ENCODE data around the gene SAE1. TPM values are rescaled to one million over a fixed set of nuclear protein-coding genes. Genes with fewer than 3 reads are reported as not detected.

Gene SAE1
- total and polyA plus RNA-seq, 2 of the 4 experiments (the other 2 are of a cell fraction) = 165 to 184 TPM

GRCh38 chr19:47146920-47147319 is 16.3 kb downstream of the SAE1 start:
- H3K14ac ChIP-seq (replicated peaks; ENCODE audit: low read depth, low read length) = no peak overlapping the region
- no peak overlapping the region for H3K4ac ChIP-seq (ENCODE audit: low read depth, low read length)
- DNase-seq = no peak
- H4K91ac ChIP-seq (ENCODE audit: insufficient read depth, low read depth, low read length) = no peak overlapping the region
- ATAC-seq (ENCODE audit: low read depth) = no peak
- no peaks in the 10 kb centered on the region for H3K9me3 ChIP-seq (ENCODE audit: control insufficient read depth, insufficient read depth, low read length)
- no TSS peak for BruUV-seq (replicated peaks)
- H3K9me1 ChIP-seq (ENCODE audit: insufficient read depth, low read length) = peaks cover 4% of the 10 kb centered on the region
- no peaks in the 10 kb centered on the region for H3K27me3 ChIP-seq (ENCODE audit: control insufficient read depth, insufficient read depth, low read length)
- dilution Hi-C loops (cut with HindIII; ENCODE audit: low sequenced_read_pairs, unreplicated experiment) = no loop called here
- H2AK5ac ChIP-seq (ENCODE audit: low read depth, low read length) = no peak overlapping the region
- no peak overlapping the region for H4K8ac ChIP-seq (ENCODE audit: low read depth in 2 of 2, low read length in 2 of 2)
- in situ Hi-C loops (cut with MboI; ENCODE audit: low sequenced_read_pairs) = loop anchor here (5.0 kb wide), 1 partner anchor 100 kb away; no protein-coding TSS in a partner anchor
- no peak overlapping the region for H2BK120ac ChIP-seq (ENCODE audit: low read depth, low read length)
- H2AK9ac ChIP-seq (replicated peaks; ENCODE audit: low read depth, low read length, poor library complexity) = no peak overlapping the region
- H3K9ac ChIP-seq (ENCODE audit: low read depth, low read length) = no peak overlapping the region
- no peak overlapping the region for H3K56ac ChIP-seq (ENCODE audit: extremely low read depth, insufficient read depth, low read length)
- H3K18ac ChIP-seq (ENCODE audit: low read depth, low read length) = no peak overlapping the region
- H2BK20ac ChIP-seq (ENCODE audit: low read depth, low read length) = no peak overlapping the region
- no peak overlapping the region for H3K4me2 ChIP-seq (ENCODE audit: low read depth, low read length)
- ChIA-PET POLR2A (ENCODE audit: unreplicated experiment) (no interaction called here), CTCF (no interaction called here)
- H2BK5ac ChIP-seq (ENCODE audit: low read depth, low read length, poor library complexity, severe bottlenecking) = no peak overlapping the region
- no CpG with 5 or more reads among the region's 2 CpGs for WGBS, 2 experiments (ENCODE audit: extremely low coverage in 2 of 2, insufficient read length in 1 of 2)
- no peak overlapping the region for H3K23ac ChIP-seq (ENCODE audit: low read depth, low read length)
- intact Hi-C loops (cut with micrococcal nuclease) = no loop called here
- H3K4me1 ChIP-seq (ENCODE audit: control insufficient read depth, insufficient read depth, low read length) = peaks cover 6% of the 10 kb centered on the region
- H3K27ac ChIP-seq (ENCODE audit: insufficient read depth, low read length) = no peak overlapping the region
- no peak overlapping the region for H3K4me3 ChIP-seq (ENCODE audit: insufficient read depth, low read depth, low read length)
- H4K20me1 ChIP-seq (ENCODE audit: insufficient read depth, low read length) = peaks cover 26% of the 10 kb centered on the region
- H2BK15ac ChIP-seq (ENCODE audit: low read depth, low read length) = no peak overlapping the region
- H3K79me1 ChIP-seq (ENCODE audit: low read depth in 1 of 2, low read length in 2 of 2) = peaks cover 39 to 62% of the 10 kb centered on the region in 2 experiments
- no peak overlapping the region for H4K5ac ChIP-seq (ENCODE audit: low read depth, low read length)
- TF ChIP-seq FOS (IDR thresholded peaks at IDR 0.05; ENCODE audit: low read depth, low read length) (no peak), CHD1 (IDR thresholded peaks at IDR 0.05; ENCODE audit: low read depth, low read length) (no peak), RAD21 (IDR thresholded peaks at IDR 0.05; ENCODE audit: low read length) (no peak), CEBPB (IDR thresholded peaks at IDR 0.05; ENCODE audit: low read depth, low read length) (no peak), MXI1 (IDR thresholded peaks at IDR 0.05; ENCODE audit: borderline replicate concordance, low read depth, low read length) (no peak), NFE2L2 (IDR thresholded peaks at IDR 0.05; ENCODE audit: low read depth, low read length) (no peak), USF2 (IDR thresholded peaks at IDR 0.05; ENCODE audit: low read depth, low read length) (no peak)
- no peak overlapping the region for H2AFZ ChIP-seq (replicated peaks; ENCODE audit: low read length, poor library complexity)
- peaks cover 38% of the 10 kb centered on the region for H3K36me3 ChIP-seq (ENCODE audit: control insufficient read depth, insufficient read depth, low read length)

Measured in IMR-90 (cell line).